Gastroesophageal sphincter (tissue), 3 donors: ENCODE results near the gene ARFGEF3.

Experiments
- EP300 ChIP-seq: sonication (generic); formaldehyde crosslinking; IDR thresholded peaks from one replicate; pipeline ENCODE4 v1.6.1; 2017; ENCODE audit warnings: antibody characterized with exemption, mild to moderate bottlenecking
- TF ChIP-seq, protein P1 (sequence below), 4 experiments: fragments of 200-600 bp in 2 of 4; fragments of 450-650 bp in 2 of 4; sonication (generic) in 1 of 4; IDR thresholded peaks; one replicate each; pipeline ENCODE4 v1.5.1; 2017 to 2019; ENCODE audit warnings: antibody characterized with exemption in 4 of 4, mild to moderate bottlenecking in 2 of 4, moderate library complexity in 2 of 4

DNA sequence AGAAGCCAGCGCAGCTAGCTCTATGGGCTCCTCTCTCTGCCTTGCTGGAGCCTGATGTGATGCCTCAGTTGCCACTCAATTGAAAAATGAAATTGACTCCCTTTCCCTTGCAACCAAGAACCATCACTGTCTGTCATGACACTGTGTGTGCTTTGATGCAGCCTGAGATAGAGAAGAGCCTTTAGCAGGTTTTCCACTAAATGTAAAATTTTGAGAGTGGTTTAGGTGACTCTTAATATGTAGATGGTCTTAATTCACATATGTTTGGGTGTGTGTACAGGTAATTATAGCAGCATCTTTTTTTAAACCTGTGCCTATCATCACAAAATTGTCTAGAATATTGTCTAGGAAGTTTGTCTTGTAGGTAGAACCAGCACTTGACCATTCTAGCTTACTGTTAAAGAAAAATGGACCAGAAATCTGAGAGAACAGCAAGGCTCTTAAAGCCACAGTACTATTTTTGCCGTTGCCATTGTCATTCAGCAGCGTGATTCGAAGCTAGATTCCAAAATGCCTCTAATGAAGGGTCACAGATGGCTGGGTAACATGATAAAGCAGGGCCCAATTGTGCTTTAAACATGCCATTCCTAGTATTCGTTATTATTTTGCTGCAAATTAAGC, 1.3 kb downstream of the ARFGEF3 start:
- TF ChIP-seq, protein P1, sequence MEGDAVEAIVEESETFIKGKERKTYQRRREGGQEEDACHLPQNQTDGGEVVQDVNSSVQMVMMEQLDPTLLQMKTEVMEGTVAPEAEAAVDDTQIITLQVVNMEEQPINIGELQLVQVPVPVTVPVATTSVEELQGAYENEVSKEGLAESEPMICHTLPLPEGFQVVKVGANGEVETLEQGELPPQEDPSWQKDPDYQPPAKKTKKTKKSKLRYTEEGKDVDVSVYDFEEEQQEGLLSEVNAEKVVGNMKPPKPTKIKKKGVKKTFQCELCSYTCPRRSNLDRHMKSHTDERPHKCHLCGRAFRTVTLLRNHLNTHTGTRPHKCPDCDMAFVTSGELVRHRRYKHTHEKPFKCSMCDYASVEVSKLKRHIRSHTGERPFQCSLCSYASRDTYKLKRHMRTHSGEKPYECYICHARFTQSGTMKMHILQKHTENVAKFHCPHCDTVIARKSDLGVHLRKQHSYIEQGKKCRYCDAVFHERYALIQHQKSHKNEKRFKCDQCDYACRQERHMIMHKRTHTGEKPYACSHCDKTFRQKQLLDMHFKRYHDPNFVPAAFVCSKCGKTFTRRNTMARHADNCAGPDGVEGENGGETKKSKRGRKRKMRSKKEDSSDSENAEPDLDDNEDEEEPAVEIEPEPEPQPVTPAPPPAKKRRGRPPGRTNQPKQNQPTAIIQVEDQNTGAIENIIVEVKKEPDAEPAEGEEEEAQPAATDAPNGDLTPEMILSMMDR (IDR thresholded peaks at IDR 0.05), result no peak
- TF ChIP-seq EP300, result no peak
